SK-N-SH treated with all-trans-retinoic acid at 6 μM for 48 hours (cell line): ENCODE measurements around the gene ERO1B.

Experiments
- ATAC-seq: fragments of 200-7000 bp; cut with Tn5 transposase; 3 replicates; pipeline ENCODE4 v1.9.1; 2020; ENCODE audit warnings: mild to moderate bottlenecking, moderate library complexity
- ARNTL ChIP-seq: fragments of 450-650 bp; formaldehyde crosslinking; IDR thresholded peaks from 2 replicates; pipeline ENCODE4 v1.5.0; 2020; ENCODE audit warnings: low read depth, mild to moderate bottlenecking, moderate library complexity, borderline replicate concordance
- BACH2 ChIP-seq: fragments of 250-450 bp; sonication (Bioruptor Pico); IDR thresholded peaks from 2 replicates; pipeline ENCODE4 v1.9.0; 2021; ENCODE audit warnings: mild to moderate bottlenecking, borderline replicate concordance
- CREB5 ChIP-seq: fragments of 250-450 bp; sonication (Bioruptor Pico); IDR thresholded peaks from 2 replicates; pipeline ENCODE4 v1.5.1; 2020; ENCODE audit warnings: low read depth, mild to moderate bottlenecking, moderate library complexity
- CSDC2 ChIP-seq: fragments of 250-450 bp; sonication (Bioruptor Pico); IDR thresholded peaks from 2 replicates; pipeline ENCODE4 v1.5.0; 2020; ENCODE audit warnings: mild to moderate bottlenecking, moderate library complexity
- CSRNP3 ChIP-seq: fragments of 250-450 bp; sonication (Bioruptor Pico); IDR thresholded peaks from 2 replicates; pipeline ENCODE4 v1.5.1; 2021; ENCODE audit warnings: mild to moderate bottlenecking, moderate library complexity
- ESRRG ChIP-seq: fragments of 250-450 bp; sonication (Bioruptor Pico); IDR thresholded peaks from 2 replicates; pipeline ENCODE4 v1.6.1; 2021; ENCODE audit warnings: mild to moderate bottlenecking
- GLIS3 ChIP-seq: fragments of 250-450 bp; sonication (Bioruptor Pico); IDR thresholded peaks from 2 replicates; pipeline ENCODE4 v1.5.0; 2020; ENCODE audit warnings: mild to moderate bottlenecking, moderate library complexity
- ISL1 ChIP-seq: fragments of 250-450 bp; sonication (Bioruptor Pico); IDR thresholded peaks from 2 replicates; pipeline ENCODE4 v2.1.2; 2022; ENCODE audit warnings: mild to moderate bottlenecking, moderate library complexity
- OSR1 ChIP-seq: fragments of 250-450 bp; sonication (Bioruptor Pico); IDR thresholded peaks from 2 replicates; pipeline ENCODE4 v1.8.0; 2022; ENCODE audit warnings: moderate library complexity, mild to moderate bottlenecking, inconsistent platforms
- PATZ1 ChIP-seq: fragments of 250-450 bp; sonication (Bioruptor Pico); IDR thresholded peaks from 2 replicates; pipeline ENCODE4 v1.8.0; 2020; ENCODE audit warnings: mild to moderate bottlenecking, moderate library complexity, borderline replicate concordance
- POU6F1 ChIP-seq: fragments of 250-450 bp; sonication (Bioruptor Pico); IDR thresholded peaks from 2 replicates; pipeline ENCODE4 v1.8.0; 2021; ENCODE audit warnings: low read depth, mild to moderate bottlenecking, moderate library complexity, borderline replicate concordance
- PPARA ChIP-seq: fragments of 250-450 bp; sonication (Bioruptor Pico); IDR thresholded peaks from 2 replicates; pipeline ENCODE4 v1.5.0; 2020; ENCODE audit warnings: mild to moderate bottlenecking, borderline replicate concordance
- RARB ChIP-seq: fragments of 250-450 bp; sonication (Bioruptor Pico); IDR thresholded peaks from 2 replicates; pipeline ENCODE4 v1.8.0; 2021; ENCODE audit warnings: mild to moderate bottlenecking, moderate library complexity
- SNAI2 ChIP-seq: fragments of 250-450 bp; sonication (Bioruptor Pico); IDR thresholded peaks from 2 replicates; pipeline ENCODE4 v1.5.0; 2020; ENCODE audit warnings: mild to moderate bottlenecking, moderate library complexity
- TCF4 ChIP-seq: fragments of 250-450 bp; sonication (Bioruptor Pico); IDR thresholded peaks from 2 replicates; pipeline ENCODE4 v1.8.0; 2021; ENCODE audit warnings: mild to moderate bottlenecking, moderate library complexity, borderline replicate concordance
- TOX ChIP-seq: fragments of 250-450 bp; sonication (Bioruptor Pico); IDR thresholded peaks from 2 replicates; pipeline ENCODE4 v1.8.0; 2021; ENCODE audit warnings: mild to moderate bottlenecking, moderate library complexity, borderline replicate concordance
- ZC3H10 ChIP-seq: fragments of 250-450 bp; sonication (Bioruptor Pico); IDR thresholded peaks from 2 replicates; pipeline ENCODE4 v1.5.1; 2021; ENCODE audit warnings: mild to moderate bottlenecking, moderate library complexity
- ZFP3 ChIP-seq: fragments of 250-450 bp; sonication (Bioruptor Pico); IDR thresholded peaks from 2 replicates; pipeline ENCODE4 v1.5.0; 2020; ENCODE audit warnings: mild to moderate bottlenecking, moderate library complexity
- ZNF565 ChIP-seq: fragments of 450-650 bp; formaldehyde crosslinking; conservative IDR thresholded peaks from 2 replicates; pipeline ENCODE4 v1.5.0; 2020; ENCODE audit warnings: low read depth, mild to moderate bottlenecking, moderate library complexity
- ZNF70 ChIP-seq: fragments of 450-650 bp; formaldehyde crosslinking; IDR thresholded peaks from 2 replicates; pipeline ENCODE4 v1.5.0; 2020; ENCODE audit warnings: mild to moderate bottlenecking, moderate library complexity
- ZNF8 ChIP-seq: fragments of 450-650 bp; formaldehyde crosslinking; IDR thresholded peaks from 2 replicates; pipeline ENCODE4 v1.5.0; 2020; ENCODE audit warnings: mild to moderate bottlenecking, moderate library complexity

ERO1B gene

GRCh38 chr1:236240675-236241074 lies 41.1 kb downstream of the ERO1B start (continued):
- no peak for TF ChIP-seq ZNF70 (CRISPR knock-in tag)
- no peak for TF ChIP-seq RARB (CRISPR knock-in tag)
- no peak for TF ChIP-seq ARNTL (CRISPR knock-in tag)
- TF ChIP-seq PPARA, result no peak
- TF ChIP-seq CREB5, result no peak
- no peak for TF ChIP-seq ZNF8 (CRISPR knock-in tag)

GRCh38 chr1:236239092-236239585 lies 42.6 kb downstream of the ERO1B start:
- TF ChIP-seq ZFP3 (CRISPR knock-in tag) (no peak), ISL1 (no peak), GLIS3 (CRISPR knock-in tag) (no peak)
- no peak for ATAC-seq

- ATAC-seq, result no peak
- no peak for TF ChIP-seq ZNF8 (CRISPR knock-in tag)
Measured at GRCh38 chr1:236235116-236235515, 46.6 kb downstream of the ERO1B start.

GRCh38 chr1:236228411-236228810 lies 53.3 kb downstream of the ERO1B start:
- no peak for ATAC-seq
- TF ChIP-seq RARB (CRISPR knock-in tag) (no peak), ZFP3 (CRISPR knock-in tag) (no peak), ZNF70 (CRISPR knock-in tag) (no peak), ESRRG (CRISPR knock-in tag) (no peak), OSR1 (CRISPR knock-in tag) (no peak), CSDC2 (CRISPR knock-in tag) (no peak), PATZ1 (CRISPR knock-in tag) (no peak), SNAI2 (CRISPR knock-in tag) (no peak), TCF4 (CRISPR knock-in tag) (no peak), CREB5 (no peak)

- TF ChIP-seq RARB (CRISPR knock-in tag) (no peak), CSDC2 (CRISPR knock-in tag) (no peak), TOX (CRISPR knock-in tag) (no peak), CSRNP3 (CRISPR knock-in tag) (no peak), BACH2 (CRISPR knock-in tag) (no peak), PATZ1 (CRISPR knock-in tag) (no peak)
- no peak for ATAC-seq
Measured at GRCh38 chr1:236222632-236223031, 59.1 kb downstream of the ERO1B start.

- ATAC-seq, result no peak
- TF ChIP-seq ZFP3 (CRISPR knock-in tag), result no peak
- TF ChIP-seq ZNF565 (CRISPR knock-in tag), result no peak
- no peak for TF ChIP-seq ISL1
- no peak for TF ChIP-seq SNAI2 (CRISPR knock-in tag)
- no peak for TF ChIP-seq OSR1 (CRISPR knock-in tag)
- TF ChIP-seq POU6F1 (CRISPR knock-in tag), result no peak
- no peak for TF ChIP-seq TOX (CRISPR knock-in tag)
- no peak for TF ChIP-seq TCF4 (CRISPR knock-in tag)
- TF ChIP-seq CSDC2 (CRISPR knock-in tag), result no peak
- no peak for TF ChIP-seq ZC3H10 (CRISPR knock-in tag)
- TF ChIP-seq BACH2 (CRISPR knock-in tag), result no peak
- no peak for TF ChIP-seq RARB (CRISPR knock-in tag)
- no peak for TF ChIP-seq ZNF70 (CRISPR knock-in tag)
- TF ChIP-seq CREB5, result no peak
- TF ChIP-seq ESRRG (CRISPR knock-in tag), result no peak
Measured at GRCh38 chr1:236220473-236220872, 61.3 kb downstream of the ERO1B start.
